ENCODE measurements around the gene PPP6R2.

The PPP6R2 gene

DNA sequence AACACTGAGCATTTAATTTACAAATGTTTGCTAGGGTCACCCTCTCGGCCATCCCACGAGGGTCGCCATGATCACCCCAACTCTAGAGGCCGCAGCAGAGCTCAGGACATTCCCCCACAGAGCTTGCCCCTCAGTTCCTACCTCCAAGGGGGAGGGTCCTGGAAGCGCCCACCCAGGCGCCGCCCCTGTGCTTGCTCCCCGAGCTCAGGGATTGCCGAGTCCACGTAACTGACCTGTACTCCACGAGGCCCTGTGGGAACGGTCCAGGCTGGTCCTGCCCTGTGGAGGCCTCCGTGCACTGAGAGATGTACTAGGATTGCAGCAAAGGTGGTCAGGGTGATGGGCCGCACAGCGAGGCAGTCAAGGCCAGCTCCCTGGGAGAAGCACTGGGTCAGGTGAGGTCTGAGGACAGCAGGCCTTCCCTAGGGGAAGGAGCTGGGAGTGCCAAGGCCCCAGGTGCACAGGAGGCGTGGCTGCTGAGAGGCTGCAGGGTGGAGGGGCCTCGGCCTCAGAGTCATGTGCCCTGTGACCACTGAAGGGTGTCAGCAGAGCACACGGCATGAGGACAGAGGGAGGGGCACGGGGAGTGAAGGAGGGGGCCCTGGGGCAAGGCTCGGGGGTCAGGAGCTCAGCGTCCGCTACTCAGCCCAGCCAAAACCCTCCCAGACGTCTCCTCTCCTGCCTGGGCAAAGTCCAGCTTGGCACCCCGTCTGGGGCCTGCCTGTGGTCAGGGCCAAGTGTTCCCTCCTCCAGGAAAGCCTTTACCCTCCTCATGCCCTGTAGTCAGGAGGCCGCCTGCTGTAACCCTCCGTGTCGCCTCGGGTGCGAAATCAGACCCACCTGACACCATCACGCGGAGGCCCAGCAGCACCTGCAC, 141.1 kb downstream of the PPP6R2 start:
- TF ChIP-seq, protein P1, sequence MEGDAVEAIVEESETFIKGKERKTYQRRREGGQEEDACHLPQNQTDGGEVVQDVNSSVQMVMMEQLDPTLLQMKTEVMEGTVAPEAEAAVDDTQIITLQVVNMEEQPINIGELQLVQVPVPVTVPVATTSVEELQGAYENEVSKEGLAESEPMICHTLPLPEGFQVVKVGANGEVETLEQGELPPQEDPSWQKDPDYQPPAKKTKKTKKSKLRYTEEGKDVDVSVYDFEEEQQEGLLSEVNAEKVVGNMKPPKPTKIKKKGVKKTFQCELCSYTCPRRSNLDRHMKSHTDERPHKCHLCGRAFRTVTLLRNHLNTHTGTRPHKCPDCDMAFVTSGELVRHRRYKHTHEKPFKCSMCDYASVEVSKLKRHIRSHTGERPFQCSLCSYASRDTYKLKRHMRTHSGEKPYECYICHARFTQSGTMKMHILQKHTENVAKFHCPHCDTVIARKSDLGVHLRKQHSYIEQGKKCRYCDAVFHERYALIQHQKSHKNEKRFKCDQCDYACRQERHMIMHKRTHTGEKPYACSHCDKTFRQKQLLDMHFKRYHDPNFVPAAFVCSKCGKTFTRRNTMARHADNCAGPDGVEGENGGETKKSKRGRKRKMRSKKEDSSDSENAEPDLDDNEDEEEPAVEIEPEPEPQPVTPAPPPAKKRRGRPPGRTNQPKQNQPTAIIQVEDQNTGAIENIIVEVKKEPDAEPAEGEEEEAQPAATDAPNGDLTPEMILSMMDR (IDR thresholded peaks at IDR 0.05), result no peak

DNA sequence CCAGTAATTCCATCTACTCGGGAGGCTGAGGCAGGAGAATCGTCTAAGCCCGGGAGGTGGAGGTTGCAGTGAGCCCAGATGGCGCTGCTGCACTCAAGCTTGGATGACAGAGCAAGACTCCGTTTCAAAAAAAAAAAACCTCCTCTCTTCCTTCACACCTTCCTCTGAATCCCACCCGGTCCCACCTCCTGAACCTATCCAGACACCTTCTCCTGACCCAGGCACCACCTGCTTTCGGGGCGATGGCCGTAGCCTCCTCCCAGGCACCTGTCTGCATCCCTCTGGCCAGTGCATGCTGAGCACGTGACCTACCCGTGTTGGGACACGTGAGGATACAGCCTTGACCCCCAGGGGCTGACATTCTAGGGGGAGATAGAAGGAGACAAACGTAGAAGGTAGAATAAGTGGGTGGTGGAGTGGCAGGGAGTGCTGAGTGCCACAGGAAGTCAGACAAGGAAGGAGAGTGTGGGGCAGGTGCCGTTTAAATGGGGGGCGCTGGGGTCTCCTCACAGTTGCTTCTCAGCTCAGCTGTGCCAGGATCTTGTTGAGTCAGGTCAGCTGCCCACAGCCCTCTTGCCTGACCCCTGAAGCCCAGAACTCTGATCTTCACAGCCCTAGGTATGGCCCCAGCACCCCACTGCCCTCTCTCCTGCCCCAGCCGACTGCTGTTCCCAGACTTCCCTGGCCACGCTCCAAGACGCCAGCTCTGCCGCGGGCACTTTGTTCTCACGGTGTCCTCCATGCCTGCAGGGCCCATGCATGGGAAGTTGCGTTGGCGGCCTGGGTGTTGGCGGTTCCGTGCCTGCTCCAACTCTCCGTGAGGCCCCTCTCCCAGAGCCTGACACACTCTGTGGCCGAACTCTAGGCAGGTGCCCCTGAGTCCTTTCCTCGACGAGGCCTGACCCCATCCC, 142.3 kb downstream of the PPP6R2 start:
- TF ChIP-seq, protein P1 (IDR thresholded peaks at IDR 0.05), result no peak

DNA sequence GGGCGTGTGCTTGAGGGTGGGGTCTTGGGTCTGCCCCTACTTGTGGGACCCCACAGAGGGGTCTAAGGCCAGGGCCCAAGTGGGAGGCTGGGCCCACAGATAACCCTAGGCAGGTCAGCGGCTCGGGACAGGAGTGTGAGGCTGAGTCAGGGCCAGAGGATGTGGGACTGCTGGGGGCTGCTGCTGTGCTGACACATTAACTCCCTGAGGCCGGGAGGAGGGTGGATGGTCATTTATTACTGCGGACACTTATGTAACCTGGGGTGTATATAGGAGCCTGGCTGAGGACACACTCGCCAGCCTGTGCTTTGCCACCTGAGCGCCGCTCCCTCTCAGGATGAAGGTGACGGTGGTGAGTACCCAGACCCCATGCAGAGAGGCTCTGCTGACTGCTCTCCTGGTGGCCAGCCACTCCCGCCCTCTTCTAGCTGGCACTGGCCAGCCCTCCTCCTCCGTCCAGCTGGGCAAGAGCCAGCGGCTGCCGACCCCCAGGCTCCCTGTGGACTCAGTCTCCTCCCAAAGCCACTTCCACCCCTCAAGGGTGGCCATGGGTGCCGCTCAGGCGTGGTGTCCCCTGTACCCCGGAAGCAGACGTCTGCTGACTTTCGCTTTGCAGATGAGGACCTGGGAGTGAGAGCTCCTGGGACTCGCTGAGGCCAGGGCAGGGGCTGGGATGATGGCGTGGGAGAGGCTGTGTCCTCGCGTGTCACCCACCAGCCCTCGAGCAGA, 143.6 kb downstream of the PPP6R2 start, which contains the start of gene MIOX:
Gene MIOX (plus strand): TSS at position 299 of the 729 bp plus-strand sequence. CDS start 39 bp downstream, at position 338.
- TF ChIP-seq, protein P1 (IDR thresholded peaks at IDR 0.05), result no peak

DNA sequence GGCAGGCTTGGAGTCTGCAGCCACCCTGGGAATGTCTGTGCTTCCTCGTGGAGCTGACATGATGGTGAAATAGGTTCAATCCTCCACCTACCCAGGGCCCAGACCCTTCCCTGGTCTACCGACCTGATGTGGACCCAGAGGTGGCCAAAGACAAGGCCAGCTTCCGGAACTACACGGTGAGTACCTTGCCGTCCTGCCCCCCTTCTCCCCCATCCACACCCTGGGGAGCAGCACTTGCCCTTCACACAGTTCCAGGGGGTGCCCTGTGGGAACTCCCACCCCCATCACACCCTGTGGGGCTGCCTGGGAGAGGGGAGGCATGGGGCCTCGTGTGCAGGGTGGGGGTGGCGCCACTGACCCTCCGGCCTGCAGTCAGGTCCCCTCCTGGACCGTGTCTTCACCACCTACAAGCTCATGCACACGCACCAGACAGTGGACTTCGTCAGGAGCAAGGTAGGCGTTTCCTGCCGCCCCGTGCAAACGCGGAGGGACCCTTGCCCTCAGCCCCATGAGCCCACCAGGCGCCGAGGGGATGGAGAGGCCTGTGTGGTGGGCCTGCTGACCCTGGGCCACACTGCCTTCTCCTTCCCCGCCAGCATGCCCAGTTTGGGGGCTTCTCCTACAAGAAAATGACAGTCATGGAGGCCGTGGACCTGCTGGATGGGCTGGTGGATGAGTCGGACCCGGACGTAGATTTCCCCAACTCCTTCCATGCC, 144.3 kb downstream of the PPP6R2 start:
- TF ChIP-seq, protein P1 (IDR thresholded peaks at IDR 0.05), result no peak

DNA sequence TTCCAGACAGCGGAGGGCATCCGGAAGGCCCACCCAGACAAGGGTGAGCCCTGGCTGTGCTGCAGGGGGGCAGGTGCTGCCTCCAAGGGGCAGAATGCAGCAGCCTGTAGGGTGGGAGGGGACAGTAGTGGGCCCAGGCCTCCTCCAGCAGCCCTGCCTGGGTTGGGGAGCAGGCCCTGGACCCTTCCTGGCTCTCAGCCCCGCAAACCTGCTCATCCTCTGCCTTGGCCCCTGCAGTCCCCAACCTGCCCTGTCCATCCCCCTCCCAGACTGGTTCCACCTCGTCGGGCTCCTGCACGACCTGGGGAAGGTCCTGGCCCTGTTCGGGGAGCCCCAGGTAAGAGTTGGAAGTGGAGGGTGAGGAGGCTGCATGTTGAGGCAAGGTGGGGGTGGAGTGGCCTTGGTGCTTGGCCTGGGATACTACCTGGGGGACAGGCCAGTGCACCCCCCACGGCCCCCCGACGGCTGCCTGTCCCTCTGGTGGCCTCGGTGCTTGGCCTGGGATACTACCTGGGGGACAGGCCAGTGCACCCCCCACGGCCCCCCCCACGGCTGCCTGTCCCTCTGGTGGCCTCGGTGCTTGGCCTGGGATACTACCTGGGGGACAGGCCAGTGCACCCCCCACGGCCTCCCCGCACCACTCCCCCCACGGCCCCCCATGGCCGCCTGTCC, 145.0 kb downstream of the PPP6R2 start:
- TF ChIP-seq, protein P1 (IDR thresholded peaks at IDR 0.05), result no peak

DNA sequence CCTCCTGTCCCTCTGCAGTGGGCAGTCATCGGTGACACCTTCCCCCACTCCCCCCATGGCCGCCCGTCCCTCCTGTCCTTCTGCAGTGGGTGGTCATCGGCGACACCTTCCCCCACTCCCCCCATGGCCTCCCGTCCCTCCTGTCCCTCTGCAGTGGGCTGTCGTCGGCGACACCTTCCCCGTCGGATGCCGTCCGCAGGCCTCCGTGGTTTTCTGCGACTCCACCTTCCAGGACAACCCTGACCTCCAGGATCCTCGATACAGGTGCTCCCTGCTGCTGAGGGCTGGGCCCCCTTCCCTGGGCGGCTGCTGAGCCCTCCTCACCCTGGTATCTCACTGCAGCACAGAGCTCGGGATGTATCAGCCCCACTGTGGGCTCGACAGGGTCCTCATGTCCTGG, 145.8 kb downstream of the PPP6R2 start:
- TF ChIP-seq, protein P1 (IDR thresholded peaks at IDR 0.05), result no peak
